Measurements from ENCODE around the gene COX4I2.
A peak's percentile ranks its signal among the peaks of the same experiment; 100 is the strongest.

Gene COX4I2

GRCh38 chr20:31678389-31679356 lies 41.0 kb downstream of the COX4I2 start:
- DNase-seq: no peak

GRCh38 chr20:31679357-31680285 lies 41.9 kb downstream of the COX4I2 start:
- DNase-seq: no peak

- DNase-seq: no peak
Observed at GRCh38 chr20:31680286-31681127, 42.8 kb downstream of the COX4I2 start.

GRCh38 chr20:31681128-31681727 lies 43.5 kb downstream of the COX4I2 start:
- no peak for DNase-seq

GRCh38 chr20:31681769-31682168 lies 44.1 kb downstream of the COX4I2 start:
- no peak for DNase-seq

GRCh38 chr20:31682352-31682751 lies 44.6 kb downstream of the COX4I2 start:
- DNase-seq: no peak

- no peak for DNase-seq
Observed at GRCh38 chr20:31682927-31683326, 45.2 kb downstream of the COX4I2 start.

GRCh38 chr20:31684153-31685015 lies 46.7 kb downstream of the COX4I2 start:
- peak; percentile 48 for DNase-seq

- no peak for DNase-seq
Observed at GRCh38 chr20:31685853-31686643, 48.3 kb downstream of the COX4I2 start.

GRCh38 chr20:31687777-31688176 lies 50.1 kb downstream of the COX4I2 start:
- DNase-seq: no peak

- no peak for DNase-seq
Observed at GRCh38 chr20:31689141-31689540, 51.4 kb downstream of the COX4I2 start.

GRCh38 chr20:31690124-31690666 lies 52.5 kb downstream of the COX4I2 start:
- no peak for DNase-seq

- DNase-seq: no peak
Observed at GRCh38 chr20:31691646-31692275, 54.0 kb downstream of the COX4I2 start.

GRCh38 chr20:31693402-31693801 lies 55.7 kb downstream of the COX4I2 start:
- no peak for DNase-seq

- peak; percentile 24 for DNase-seq
Observed at GRCh38 chr20:31693987-31694661, 56.4 kb downstream of the COX4I2 start.

All from DMS79 (cell line).